Glutamatergic neuron (in vitro differentiated cells): ENCODE results near the gene PPM1K. TPM values are rescaled to one million over a fixed set of nuclear protein-coding genes. Genes with fewer than 3 reads are reported as not detected.

Experiments
- DNase-seq: peaks from one replicate; pipeline ENCODE4 v3.0.0; 2022
- H3K27ac Mint-ChIP-seq: one replicate; pipeline ENCODE4 v1.8.0; 2020; ENCODE audit warnings: mild to moderate bottlenecking, mixed read lengths, inconsistent platforms; ENCODE audit not compliant: unreplicated experiment
- H3K27me3 Mint-ChIP-seq: one replicate; pipeline ENCODE4 v1.8.0; 2020; ENCODE audit warnings: mild to moderate bottlenecking, moderate library complexity, mixed read lengths, inconsistent platforms; ENCODE audit not compliant: unreplicated experiment
- H3K36me3 Mint-ChIP-seq: one replicate; pipeline ENCODE4 v1.8.0; 2020; ENCODE audit warnings: mild to moderate bottlenecking, mixed read lengths, inconsistent platforms; ENCODE audit not compliant: unreplicated experiment
- H3K4me1 Mint-ChIP-seq: one replicate; pipeline ENCODE4 v1.8.0; 2020; ENCODE audit warnings: mild to moderate bottlenecking, low read depth, mixed read lengths, inconsistent platforms; ENCODE audit not compliant: unreplicated experiment
- H3K4me3 Mint-ChIP-seq: one replicate; pipeline ENCODE4 v1.8.0; 2020; ENCODE audit warnings: mild to moderate bottlenecking, mixed read lengths, inconsistent platforms; ENCODE audit not compliant: unreplicated experiment
- H3K9me3 Mint-ChIP-seq: one replicate; pipeline ENCODE4 v1.8.0; 2020; ENCODE audit warnings: mild to moderate bottlenecking, moderate library complexity, mixed read lengths, inconsistent platforms; ENCODE audit not compliant: unreplicated experiment
- total RNA-seq: library from RNA; stranded (reverse); fragmentation: NEBNext Ultra II Directional; extraction: Animal tissue kit (Norgen Biotek cat#: 25700); gene quantifications from one replicate; pipeline ENCODE4 v1.2.1, GENCODE V29; 2021; ENCODE audit not compliant: unreplicated experiment
- TF ChIP-seq, protein P1 (sequence below): fragments of 200-600 bp; sonication (generic); IDR thresholded peaks from one replicate; pipeline ENCODE4 v1.5.0; 2021; ENCODE audit not compliant: partially characterized antibody, unreplicated experiment

Gene PPM1K
- total RNA-seq, 1 donor from 2014 or later, result 19.0 TPM

- DNase-seq, result no peak
- H3K9me3 Mint-ChIP-seq, result no peaks in the 10 kb centered on the region
- H3K27me3 Mint-ChIP-seq, result peaks cover 2% of the 10 kb centered on the region
Measured at GRCh38 chr4:88244816-88245579, 39.4 kb downstream of the PPM1K start.

GRCh38 chr4:88244056-88244455 is 40.3 kb downstream of the PPM1K start:
- Mint-ChIP-seq H3K4me1 (no peaks in the 10 kb centered on the region), H3K36me3 (no peaks in the 10 kb centered on the region), H3K27ac (no peak overlapping the region), H3K9me3 (no peaks in the 10 kb centered on the region), H3K27me3 (peaks cover 2% of the 10 kb centered on the region), H3K4me3 (no peak overlapping the region)
- TF ChIP-seq, protein P1, sequence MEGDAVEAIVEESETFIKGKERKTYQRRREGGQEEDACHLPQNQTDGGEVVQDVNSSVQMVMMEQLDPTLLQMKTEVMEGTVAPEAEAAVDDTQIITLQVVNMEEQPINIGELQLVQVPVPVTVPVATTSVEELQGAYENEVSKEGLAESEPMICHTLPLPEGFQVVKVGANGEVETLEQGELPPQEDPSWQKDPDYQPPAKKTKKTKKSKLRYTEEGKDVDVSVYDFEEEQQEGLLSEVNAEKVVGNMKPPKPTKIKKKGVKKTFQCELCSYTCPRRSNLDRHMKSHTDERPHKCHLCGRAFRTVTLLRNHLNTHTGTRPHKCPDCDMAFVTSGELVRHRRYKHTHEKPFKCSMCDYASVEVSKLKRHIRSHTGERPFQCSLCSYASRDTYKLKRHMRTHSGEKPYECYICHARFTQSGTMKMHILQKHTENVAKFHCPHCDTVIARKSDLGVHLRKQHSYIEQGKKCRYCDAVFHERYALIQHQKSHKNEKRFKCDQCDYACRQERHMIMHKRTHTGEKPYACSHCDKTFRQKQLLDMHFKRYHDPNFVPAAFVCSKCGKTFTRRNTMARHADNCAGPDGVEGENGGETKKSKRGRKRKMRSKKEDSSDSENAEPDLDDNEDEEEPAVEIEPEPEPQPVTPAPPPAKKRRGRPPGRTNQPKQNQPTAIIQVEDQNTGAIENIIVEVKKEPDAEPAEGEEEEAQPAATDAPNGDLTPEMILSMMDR, result no peak
- no peak for DNase-seq

More at GRCh38 chr4:88244816-88245579, 39.4 kb downstream of the PPM1K start:
- Mint-ChIP-seq H3K4me3 (no peak overlapping the region), H3K27ac (no peak overlapping the region), H3K4me1 (no peaks in the 10 kb centered on the region), H3K36me3 (no peaks in the 10 kb centered on the region)
- TF ChIP-seq, protein P1, result no peak

- H3K27ac Mint-ChIP-seq, result no peak overlapping the region
- H3K27me3 Mint-ChIP-seq, result peaks cover 2% of the 10 kb centered on the region
- no peaks in the 10 kb centered on the region for H3K4me1 Mint-ChIP-seq
- H3K9me3 Mint-ChIP-seq, result no peaks in the 10 kb centered on the region
- no peaks in the 10 kb centered on the region for H3K36me3 Mint-ChIP-seq
- TF ChIP-seq, protein P1, result no peak
- no peak for DNase-seq
- H3K4me3 Mint-ChIP-seq, result no peak overlapping the region
Measured at GRCh38 chr4:88242144-88242543, 42.2 kb downstream of the PPM1K start.

- TF ChIP-seq, protein P1, result no peak
- no peak for DNase-seq
Measured at GRCh38 chr4:88240297-88240714, 44.1 kb downstream of the PPM1K start.

More at GRCh38 chr4:88240297-88240714, 44.1 kb downstream of the PPM1K start:
- Mint-ChIP-seq H3K27ac (no peak overlapping the region), H3K36me3 (no peaks in the 10 kb centered on the region), H3K9me3 (no peaks in the 10 kb centered on the region), H3K27me3 (no peaks in the 10 kb centered on the region), H3K4me1 (no peaks in the 10 kb centered on the region), H3K4me3 (no peak overlapping the region)
